HG03439 (cell line): ENCODE measurements around the gene ADM2.
"Not testable (repeated sequence)": the region's sequence is repeated elsewhere in the genome, so short reads cannot be mapped to it uniquely, and the experiment has no call there.

Experiments used
- ATAC-seq: cut with Tn5 transposase; IDR thresholded peaks from one replicate; pipeline ENCODE4 v1.9.1; 2021; ENCODE audit warnings: mild to moderate bottlenecking, moderate library complexity; ENCODE audit not compliant: unreplicated experiment

ADM2 gene, protein sequence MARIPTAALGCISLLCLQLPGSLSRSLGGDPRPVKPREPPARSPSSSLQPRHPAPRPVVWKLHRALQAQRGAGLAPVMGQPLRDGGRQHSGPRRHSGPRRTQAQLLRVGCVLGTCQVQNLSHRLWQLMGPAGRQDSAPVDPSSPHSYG

DNA sequence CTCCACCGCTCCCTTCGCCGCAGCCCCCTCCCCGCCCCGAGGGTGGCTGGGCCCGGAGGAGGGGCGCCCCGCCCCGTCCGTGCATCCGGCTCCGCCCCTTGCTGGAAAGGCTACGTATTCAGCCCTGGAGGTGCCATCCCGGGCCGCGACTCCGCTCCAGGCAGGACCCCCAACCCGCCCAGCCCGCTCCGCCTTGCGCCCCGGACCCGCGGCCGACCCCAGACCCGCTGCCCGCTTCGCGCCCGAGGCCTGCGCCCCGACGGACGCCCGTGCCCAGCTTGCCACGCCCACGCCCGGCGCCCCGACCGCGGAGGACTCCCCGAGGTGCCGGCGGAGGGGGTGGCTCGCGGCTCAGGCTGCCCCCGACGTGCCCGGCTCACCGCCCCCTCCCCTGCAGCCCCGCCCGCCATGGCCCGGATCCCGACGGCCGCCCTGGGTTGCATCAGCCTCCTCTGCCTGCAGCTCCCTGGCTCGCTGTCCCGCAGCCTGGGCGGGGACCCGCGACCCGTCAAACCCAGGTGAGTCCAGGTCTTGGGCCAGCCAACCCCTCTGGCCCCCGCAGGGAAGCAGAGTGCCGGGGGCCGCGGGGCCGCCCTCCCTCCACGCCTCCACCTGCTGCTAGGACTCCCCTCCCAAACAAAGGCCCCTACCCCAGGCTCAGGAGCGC, at the start of gene ADM2:
TSS of gene ADM2 (plus strand) at position 104 of the 667 bp plus-strand sequence. CDS start at position 409, 305 bp downstream.
- ATAC-seq, result no peak

DNA sequence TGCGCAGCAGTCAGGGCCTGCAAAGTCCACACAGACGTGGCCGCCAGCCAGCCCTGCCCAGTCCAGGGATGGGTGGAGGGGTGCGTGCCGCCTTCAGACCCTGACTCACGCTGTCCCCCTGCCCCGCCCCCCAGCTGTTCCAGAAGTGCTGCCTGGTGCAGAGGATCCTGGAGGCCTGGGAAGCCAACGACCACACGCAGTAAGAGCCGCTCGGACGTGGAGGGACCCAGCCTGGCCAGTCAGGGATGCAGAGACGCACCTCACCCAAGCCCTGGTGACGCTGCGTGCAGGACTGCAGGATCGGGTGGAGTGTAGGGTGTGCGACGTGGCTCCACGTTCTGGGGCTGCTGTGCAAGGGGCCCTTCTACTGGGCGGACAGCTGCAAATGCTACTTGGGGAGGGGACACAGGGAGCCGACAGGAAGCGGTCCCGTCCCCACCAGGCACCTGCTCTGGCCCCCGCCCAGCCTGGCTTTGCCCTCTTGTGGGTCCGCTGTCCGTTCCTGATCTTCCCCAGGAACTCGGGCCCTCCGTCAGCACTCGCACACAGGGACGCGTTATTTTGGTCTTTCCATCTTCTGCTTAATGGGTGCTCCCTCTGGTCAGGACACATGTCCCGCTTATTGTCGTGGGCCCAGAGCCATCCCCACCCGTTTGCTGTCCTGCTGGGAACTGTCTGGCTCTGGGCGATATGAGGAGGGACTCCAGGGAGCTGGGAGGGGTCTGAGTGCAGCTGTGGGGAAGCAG, 49.0 kb upstream of the ADM2 start:
- no peak for ATAC-seq

DNA sequence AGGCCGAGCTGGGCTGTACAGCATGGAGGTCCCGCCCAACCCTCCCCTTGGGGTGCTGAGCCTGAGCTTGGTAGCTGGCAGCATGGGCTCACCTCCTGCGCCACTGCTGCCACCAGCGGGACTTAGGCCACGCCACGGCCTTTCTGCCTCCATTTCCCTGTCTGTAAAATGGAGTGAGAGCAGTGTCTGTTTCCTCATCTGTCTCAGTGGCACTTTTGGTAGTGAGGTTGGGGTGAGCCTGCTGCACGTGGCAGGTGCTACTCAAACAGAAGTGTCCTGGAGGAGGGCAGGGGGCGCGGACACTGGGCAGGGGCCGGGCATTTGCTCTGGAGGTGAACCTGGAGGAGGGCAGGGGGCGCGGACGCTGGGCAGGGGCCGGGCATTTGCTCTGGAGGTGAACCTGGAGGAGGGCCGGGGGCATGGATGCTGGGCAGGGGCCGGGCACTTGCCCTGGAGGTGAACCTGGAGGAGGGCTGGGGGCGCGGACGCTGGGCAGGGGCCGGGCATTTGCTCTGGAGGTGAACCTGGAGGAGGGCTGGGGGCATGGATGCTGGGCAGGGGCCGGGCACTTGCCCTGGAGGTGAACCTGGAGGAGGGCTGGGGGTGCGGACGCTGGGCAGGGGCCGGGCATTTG, 48.3 kb upstream of the ADM2 start:
- not testable (repeated sequence) for ATAC-seq

DNA sequence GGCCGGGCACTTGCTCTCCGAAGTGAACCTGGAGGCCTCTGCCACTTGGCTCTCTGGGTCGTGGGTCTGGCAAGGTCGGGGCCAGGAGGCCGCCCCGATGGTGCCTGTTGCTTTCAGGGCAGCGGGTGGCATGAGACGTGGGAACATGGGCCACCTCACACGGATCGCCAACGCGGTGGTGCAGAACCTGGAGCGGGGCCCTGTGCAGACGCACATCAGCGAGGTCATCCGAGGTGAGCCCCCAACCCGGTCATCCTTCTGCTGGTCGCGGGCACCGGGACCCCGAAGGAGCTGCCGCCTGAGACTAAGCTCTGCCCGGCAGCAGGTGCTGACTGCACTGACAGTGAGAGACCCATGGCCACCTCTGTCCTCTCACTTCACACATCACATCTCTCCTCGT, 46.5 kb upstream of the ADM2 start:
- ATAC-seq, result no peak

DNA sequence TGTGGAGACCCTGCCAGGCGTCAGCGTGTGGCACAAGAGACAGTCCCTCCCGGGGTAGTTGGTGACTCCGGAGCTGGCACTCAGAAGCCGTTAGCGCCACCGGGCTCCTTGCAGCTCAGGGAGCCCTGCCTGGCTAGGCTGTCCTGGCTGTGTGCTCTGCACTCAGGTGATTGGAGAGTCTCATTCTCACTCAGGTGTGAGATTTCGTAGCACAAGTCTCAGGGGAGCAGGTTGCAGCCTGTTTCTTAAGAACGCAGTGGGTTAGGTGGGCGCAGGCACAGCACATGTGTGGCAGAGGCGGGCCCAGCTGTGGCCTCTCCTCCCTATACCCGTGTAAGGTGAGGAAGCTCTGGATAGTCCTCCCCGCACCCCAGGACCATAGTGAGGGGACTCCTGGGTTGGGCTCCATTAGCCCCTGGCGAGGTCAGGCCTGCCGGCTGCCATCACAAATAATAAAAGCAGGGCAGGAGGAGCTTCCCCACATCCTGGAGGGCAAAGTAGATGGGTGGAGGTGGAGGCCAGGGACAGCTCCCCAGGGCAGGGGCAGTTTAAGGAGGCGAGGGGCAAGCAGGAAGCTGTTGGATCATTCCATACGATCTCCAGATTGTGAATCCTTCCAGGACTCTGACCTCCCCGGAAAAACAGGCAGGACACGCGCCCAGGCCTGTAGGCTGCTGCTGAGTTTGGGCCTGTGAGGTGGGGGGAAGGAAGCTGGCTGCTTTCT, 45.9 kb upstream of the ADM2 start:
- no peak for ATAC-seq

DNA sequence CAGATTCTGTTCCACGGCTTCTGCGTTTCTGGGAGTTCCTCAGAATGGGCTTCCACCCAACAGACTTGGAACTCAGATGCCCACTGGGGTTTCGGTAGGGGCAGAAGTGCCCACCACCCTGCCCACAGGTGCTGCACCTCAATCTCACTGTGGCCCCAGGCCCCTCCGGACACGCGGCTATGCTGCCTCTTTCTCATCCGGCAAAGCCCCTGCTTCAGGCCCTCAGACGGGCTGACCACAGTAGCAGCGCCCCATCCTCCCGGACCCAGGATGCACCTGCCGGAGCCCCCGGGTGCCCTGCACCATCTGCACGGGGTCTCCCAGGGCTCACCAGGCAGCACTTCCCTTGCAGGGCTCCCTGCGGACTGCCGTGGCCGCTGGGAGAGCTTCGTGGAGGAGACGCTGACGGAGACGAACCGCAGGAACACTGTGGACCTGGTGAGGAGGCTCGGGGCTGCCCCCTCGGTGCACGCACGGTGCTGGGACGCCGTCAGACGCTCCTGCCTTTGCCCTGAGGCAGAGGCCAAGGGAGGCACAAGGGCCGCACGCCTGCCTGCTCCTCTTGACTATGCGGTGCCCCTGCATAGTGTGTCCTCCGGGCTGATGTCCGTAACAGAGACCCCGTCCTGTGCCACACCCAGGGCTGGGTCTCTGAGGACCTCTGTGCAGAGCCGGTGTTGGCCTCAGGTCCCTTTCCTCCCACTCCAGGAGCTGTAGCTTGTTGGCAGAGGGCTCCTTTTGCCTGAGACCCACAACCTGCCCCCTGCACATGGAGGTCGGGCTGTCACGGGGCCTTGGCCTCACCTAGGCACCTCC, 45.1 kb upstream of the ADM2 start:
- ATAC-seq, result no peak

DNA sequence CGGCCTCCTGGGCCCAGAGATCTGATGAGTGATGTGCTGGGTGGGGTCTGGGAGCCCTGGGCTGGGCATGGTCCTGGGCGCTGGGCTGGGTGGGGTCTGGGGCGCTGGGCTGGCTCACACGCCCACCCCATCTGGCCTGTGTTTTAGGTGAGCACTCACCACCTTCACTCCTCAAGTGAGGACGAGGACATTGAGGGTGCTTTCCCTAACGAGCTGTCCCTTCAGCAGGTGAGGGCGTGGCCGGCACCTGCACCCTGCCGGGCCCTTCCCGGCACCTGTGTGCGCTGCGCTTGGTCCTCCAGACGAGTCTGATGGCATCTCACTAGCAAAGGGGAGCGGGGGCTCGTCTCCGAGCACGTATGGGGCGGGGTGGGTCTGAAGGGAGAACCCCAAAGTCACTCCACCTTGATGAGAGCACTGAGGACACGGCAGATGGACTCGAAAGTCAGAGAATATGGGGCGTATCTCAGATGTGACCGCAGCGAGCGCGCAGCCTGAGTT, 44.5 kb upstream of the ADM2 start:
- no peak for ATAC-seq

DNA sequence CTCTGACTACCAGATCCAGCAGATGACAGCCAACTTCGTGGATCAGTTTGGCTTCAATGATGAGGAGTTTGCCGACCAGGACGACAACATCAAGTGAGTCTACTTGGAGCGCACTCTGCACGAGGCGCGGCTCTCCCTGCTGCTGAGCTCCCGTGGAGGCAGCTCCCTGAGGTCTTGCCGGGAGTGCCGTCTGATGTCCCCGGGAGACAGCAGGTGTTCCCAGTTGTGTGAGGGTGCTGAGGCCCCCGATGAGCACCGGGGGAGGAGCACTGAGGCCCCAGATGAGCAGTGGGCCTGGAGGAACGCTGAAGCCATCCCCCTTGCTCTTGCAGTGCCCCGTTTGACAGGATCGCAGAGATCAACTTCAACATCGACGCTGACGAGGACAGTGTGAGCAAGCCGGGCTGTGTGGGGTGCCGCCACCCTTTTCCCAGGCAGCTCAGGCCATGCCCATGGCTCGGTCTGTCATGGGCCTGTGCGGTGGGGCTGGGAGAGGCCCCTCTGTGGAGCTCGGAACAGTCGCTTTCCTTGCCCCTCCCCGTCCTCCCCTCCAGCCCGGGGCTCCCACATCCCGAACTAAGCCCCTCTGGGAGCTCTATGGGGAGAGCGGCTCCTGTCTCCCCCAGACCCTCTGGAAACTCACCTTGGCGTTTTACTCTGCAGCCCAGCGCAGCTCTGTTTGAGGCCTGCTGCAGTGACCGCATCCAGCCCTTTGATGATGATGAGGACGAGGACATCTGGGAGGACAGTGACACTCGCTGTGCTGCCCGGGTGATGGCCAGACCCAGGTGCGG, 43.6 kb upstream of the ADM2 start:
- ATAC-seq, result no peak

DNA sequence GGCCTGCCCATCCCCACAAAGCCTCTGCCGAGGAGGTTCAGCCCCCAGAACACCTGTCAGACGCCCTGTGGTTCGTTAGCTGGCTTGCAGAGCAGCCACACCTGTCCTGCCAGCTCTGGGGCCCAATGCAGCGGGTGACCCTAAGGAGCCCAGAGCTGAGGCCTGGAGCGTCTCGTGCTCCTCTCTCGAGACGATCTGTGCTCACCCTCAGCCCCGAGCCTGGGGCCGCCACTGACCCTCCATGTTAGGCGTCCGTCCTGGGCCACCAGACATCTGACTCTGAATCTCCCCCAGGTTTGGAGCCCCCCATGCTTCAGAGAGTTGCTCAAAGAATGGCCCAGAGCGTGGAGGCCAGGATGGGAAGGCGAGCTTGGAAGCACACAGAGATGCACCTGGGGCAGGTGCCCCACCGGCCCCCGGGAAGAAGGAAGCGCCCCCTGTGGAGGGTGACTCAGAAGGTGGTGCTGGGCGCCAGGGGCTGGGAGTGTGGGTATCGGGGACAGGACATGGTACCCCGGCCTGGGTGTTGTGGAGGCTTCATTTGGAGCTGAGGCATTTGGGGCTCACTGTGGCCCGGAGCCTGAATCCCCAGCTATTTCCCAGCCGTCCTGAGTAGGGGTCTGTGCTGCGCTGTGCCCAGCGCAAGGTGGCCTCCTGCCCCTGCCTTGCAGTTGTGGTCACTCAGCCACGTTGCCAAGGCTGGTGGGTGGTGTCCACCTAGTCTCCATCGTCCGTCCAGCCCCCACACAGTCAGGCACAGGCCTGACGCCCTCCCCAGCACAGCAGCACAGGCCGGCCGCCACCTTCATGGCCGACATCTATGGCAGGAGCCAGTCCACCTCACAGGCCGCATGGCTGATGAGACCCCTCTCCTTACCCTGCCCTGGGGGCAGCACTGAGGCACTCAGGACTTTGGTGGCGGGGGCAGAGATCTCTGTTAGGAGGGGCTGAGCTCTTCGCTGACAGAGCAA, 42.8 kb upstream of the ADM2 start:
- no peak for ATAC-seq

DNA sequence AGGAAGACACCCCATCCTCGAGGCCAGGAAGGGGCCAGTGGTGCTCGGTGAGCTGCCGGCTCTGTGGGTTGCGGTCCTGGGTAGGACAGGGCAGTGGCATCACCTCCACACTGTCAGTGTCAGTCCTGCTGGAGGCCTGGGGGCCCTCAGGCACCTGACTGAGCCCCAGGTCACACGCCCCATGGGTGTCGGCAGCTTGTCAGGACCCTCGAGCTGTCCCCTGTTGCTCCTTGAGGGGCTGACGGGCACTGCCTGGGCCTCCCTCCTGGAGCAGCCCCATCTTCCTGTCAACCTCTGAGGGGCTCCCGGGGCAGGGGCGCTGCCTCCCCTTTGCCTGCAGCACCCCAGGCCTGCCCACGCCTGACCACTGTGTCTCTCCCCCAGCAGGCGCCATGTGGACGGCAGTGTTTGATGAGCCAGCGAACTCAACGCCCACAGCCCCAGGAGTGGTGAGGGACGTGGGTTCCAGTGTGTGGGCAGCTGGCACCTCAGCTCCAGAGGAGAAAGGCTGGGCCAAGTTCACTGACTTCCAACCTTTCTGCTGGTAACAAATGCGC, 42.0 kb upstream of the ADM2 start:
- no peak for ATAC-seq

DNA sequence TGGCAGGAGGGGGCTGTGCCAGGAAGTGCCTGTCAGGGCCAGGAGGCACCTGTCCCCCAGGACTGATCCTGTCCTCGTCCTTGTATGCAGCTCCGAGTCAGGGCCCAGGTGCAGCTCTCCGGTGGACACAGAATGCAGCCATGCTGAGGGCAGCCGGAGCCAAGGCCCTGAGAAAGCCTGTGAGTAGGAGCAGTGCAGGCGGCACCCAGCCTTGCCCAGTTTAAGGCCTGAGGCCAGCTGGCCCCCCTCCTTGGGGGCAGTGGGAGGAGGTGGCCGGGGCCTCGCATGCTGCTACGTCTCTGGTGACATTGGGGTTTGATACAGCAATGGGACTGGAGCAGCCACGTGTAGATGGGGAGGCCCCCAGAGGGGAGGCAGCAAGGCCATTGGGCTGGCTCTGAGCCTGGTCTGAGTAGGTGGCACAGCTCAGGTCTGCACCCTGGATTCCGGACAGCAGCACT, 41.4 kb upstream of the ADM2 start:
- no peak for ATAC-seq

DNA sequence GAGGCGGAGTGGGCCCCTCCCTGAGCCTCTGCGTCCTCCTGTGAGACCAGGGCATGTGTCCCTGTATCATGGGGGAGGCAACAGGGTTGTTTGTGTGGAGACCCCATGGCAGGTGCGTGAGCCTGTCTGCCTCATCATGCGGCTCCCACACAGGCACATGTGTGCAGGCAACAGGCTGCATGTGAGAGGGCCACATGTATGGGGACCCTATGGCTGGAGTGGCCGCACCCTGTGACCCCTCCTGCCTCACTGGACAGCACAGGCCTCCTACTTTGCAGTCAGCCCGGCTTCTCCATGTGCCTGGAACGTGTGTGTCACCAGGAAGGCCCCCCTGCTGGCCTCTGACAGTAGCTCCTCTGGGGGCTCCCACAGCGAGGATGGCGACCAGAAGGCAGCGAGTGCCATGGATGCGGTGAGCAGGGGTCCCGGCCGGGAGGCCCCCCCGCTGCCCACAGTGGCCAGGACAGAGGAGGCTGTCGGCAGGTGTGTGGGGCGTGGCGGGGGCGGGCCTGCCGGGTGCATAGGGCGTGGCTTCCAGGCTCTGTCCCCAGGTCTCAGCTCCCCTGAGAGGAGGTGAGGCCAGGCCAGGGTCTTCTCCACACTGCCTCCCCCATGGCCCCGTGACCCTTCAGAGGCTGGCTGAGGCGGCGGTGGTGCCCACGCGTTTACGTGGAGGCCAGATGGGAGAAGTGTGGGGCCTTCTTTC, 40.6 kb upstream of the ADM2 start:
- no peak for ATAC-seq

DNA sequence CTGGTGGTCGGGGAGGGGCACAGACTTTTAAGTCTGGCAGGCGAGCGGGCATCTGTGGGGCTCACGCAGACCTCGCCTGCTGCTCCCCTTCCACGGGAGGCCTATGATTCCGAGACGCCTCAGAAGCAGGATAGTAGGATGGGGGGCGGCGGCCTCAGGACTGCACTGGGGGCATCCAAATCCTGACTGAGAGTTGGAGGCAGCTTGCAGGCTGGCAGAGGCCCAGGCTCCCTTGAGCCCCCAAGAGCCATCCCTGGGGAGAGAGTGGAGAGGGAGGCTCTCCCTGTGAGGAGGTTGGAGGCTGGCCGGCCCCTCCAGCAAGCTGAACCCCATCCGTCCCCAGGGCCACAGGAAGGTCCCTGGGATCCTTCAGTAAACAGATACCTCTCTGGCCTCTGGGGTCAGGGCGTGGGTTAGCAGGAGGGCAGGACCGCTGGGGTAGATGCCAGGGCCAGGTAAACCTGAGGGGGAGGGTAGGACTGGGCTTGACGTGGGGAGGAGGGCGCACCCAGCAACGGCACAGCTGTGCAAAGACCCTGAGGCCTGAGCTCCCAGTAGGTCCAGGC, 39.8 kb upstream of the ADM2 start:
- ATAC-seq, result no peak

DNA sequence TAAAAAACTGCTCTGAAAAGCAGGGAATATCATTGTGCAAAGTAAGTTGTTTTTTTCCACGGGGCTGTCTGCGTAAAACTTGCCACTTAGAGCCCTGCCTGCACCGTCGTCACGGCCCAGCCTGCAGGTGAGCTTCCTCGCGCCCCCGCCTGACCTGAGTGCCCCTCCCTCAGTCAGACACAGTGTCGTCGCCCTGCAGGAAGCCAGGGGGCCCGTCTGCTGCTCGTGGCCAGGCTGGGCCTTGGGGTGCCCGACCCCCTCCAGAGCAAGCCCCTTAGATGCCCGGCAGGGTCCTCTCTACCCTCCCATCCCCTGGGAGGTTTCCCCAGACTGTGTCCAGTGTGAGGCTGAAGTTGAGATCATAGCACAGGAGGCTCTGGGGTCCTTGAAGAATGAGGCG, 38.1 kb upstream of the ADM2 start:
- ATAC-seq, result no peak

DNA sequence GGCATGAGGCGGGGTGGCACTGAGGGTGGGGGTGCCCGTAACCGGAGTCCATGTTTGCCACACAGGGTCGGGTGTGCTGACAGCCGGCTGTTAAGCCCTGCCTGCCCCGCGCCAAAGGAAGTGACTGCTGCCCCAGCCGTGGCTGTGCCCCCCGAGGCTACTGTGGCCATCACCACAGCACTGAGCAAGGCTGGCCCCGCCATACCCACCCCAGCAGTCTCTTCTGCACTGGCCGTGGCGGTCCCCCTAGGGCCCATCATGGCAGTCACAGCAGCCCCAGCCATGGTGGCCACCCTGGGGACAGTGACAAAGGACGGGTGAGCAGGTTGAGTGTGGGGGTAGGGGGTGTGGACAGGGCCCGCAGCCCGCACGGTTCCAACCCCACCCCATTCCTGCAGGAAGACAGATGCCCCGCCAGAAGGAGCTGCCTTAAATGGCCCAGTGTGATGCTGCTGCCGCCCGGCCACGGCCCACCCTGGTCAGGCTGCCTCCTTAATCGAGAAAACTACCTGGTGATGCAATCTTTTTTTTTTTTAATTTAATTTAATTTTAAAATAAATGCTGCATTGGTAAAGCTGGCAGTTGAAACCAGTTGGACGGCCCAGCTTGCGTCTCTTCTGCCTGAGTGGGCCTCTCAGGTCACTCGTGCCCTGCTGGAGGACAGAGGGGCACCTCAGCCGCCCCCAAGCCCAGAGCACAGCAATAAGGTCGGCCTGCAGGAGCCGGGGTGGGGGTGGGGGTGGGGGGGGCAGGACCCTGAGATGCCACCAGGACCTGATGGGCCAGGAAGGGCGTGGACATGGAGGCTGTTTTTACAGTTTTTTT, 37.3 kb upstream of the ADM2 start:
- no peak for ATAC-seq

DNA sequence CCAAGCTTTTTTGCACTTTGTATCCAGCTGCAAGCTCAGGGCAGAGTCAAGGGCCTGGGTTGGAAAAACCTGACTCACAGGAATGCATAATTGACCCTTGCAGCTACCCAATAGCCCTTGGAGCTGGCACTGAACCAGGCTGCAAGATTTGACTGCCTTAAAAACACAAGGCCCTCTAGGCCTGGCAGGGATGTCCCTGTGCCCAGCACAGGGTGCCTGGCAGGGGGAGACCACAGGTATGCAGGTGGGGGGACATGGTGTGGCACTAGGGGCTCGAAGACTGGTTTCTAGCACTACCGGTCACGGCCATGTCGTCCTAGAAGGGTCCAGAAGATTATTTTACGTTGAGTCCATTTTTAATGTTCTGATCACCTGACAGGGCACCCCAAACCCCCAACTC, 36.7 kb upstream of the ADM2 start:
- no peak for ATAC-seq
